KMS-11 (cell line): Measurements from ENCODE around the gene RAET1L.

Experiments
- H2AFZ ChIP-seq: fragments of 200-600 bp; sonication (generic); 2 replicates; pipeline ENCODE4 v1.6.1; 2016; ENCODE audit warnings: antibody characterized with exemption, mixed run types, low read depth
- H3K27ac ChIP-seq: fragments of 200-600 bp; sonication (generic); 2 replicates; pipeline ENCODE4 v1.6.1; 2016; ENCODE audit warnings: mild to moderate bottlenecking, mixed run types
- H3K27me3 ChIP-seq: fragments of 200-600 bp; sonication (generic); 2 replicates; pipeline ENCODE4 v1.6.1; 2017; ENCODE audit warnings: mild to moderate bottlenecking, low read depth, mixed run types, moderate library complexity; ENCODE audit not compliant: insufficient read depth
- H3K36me3 ChIP-seq: fragments of 200-600 bp; sonication (generic); 2 replicates; pipeline ENCODE4 v1.6.1; 2017; ENCODE audit warnings: mild to moderate bottlenecking, mixed run types; ENCODE audit not compliant: insufficient read depth
- H3K4me1 ChIP-seq: fragments of 200-600 bp; sonication (generic); 2 replicates; pipeline ENCODE4 v1.6.1; 2016; ENCODE audit warnings: mild to moderate bottlenecking, low read depth, mixed run types; ENCODE audit not compliant: poor library complexity, severe bottlenecking
- H3K4me2 ChIP-seq: fragments of 200-600 bp; sonication (generic); 2 replicates; pipeline ENCODE4 v1.7.0; 2016; ENCODE audit warnings: mild to moderate bottlenecking, mixed run types
- H3K4me3 ChIP-seq: fragments of 200-600 bp; sonication (generic); IDR thresholded peaks from 2 replicates; pipeline ENCODE4 v1.6.1; 2017; ENCODE audit warnings: low read depth, low read length, mixed read lengths; ENCODE audit not compliant: insufficient read depth
- H3K79me2 ChIP-seq: fragments of 200-600 bp; sonication (generic); 2 replicates; pipeline ENCODE4 v1.6.1; 2016; ENCODE audit warnings: low read depth, mixed run types; ENCODE audit not compliant: insufficient read depth
- H3K9ac ChIP-seq: fragments of 200-600 bp; sonication (generic); 2 replicates; pipeline ENCODE4 v1.6.1; 2016; ENCODE audit warnings: mild to moderate bottlenecking, mixed run types
- H4K20me1 ChIP-seq: fragments of 200-600 bp; sonication (generic); 2 replicates; pipeline ENCODE4 v1.6.1; 2016; ENCODE audit warnings: mild to moderate bottlenecking, mixed run types; ENCODE audit not compliant: insufficient read depth
- TF ChIP-seq, protein P1 (sequence below): fragments of 200-600 bp; sonication (generic); conservative IDR thresholded peaks from 2 replicates; pipeline ENCODE4 v1.6.1; 2017; ENCODE audit warnings: low read depth, mild to moderate bottlenecking, antibody characterized with exemption, low read length, moderate library complexity, mixed read lengths

The RAET1L gene

DNA sequence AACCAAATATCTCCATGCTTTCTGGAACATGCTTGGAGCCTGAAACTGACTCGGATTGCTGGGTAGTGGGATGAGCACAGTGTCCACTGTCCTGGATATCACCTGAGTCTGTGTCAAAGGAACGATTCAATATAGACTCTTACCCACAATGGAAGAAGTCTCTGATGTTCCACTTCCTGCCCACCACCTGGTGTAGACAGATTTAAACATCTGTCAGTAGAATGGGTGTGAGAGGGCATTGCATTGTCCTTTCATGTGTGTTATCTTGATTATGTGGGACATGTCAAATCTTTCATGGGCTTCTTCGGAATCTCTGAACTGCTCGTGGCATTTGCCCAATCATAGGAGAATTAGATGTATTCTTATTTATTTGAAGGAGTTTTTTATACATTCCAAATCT lies 22.8 kb upstream of the RAET1L start:
- no peak overlapping the region for H3K9ac ChIP-seq
- H4K20me1 ChIP-seq = no peaks in the 10 kb centered on the region
- H3K79me2 ChIP-seq = no peaks in the 10 kb centered on the region
- no peaks in the 10 kb centered on the region for H3K4me1 ChIP-seq
- H3K4me3 ChIP-seq = no peak overlapping the region
- H3K36me3 ChIP-seq = no peaks in the 10 kb centered on the region
- no peak overlapping the region for H3K4me2 ChIP-seq
- H2AFZ ChIP-seq = no peak overlapping the region
- TF ChIP-seq, protein P1, sequence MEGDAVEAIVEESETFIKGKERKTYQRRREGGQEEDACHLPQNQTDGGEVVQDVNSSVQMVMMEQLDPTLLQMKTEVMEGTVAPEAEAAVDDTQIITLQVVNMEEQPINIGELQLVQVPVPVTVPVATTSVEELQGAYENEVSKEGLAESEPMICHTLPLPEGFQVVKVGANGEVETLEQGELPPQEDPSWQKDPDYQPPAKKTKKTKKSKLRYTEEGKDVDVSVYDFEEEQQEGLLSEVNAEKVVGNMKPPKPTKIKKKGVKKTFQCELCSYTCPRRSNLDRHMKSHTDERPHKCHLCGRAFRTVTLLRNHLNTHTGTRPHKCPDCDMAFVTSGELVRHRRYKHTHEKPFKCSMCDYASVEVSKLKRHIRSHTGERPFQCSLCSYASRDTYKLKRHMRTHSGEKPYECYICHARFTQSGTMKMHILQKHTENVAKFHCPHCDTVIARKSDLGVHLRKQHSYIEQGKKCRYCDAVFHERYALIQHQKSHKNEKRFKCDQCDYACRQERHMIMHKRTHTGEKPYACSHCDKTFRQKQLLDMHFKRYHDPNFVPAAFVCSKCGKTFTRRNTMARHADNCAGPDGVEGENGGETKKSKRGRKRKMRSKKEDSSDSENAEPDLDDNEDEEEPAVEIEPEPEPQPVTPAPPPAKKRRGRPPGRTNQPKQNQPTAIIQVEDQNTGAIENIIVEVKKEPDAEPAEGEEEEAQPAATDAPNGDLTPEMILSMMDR = no peak
- no peak overlapping the region for H3K27ac ChIP-seq
- H3K27me3 ChIP-seq = peaks cover 17% of the 10 kb centered on the region; the same call in 1 of the 2 replicates

DNA sequence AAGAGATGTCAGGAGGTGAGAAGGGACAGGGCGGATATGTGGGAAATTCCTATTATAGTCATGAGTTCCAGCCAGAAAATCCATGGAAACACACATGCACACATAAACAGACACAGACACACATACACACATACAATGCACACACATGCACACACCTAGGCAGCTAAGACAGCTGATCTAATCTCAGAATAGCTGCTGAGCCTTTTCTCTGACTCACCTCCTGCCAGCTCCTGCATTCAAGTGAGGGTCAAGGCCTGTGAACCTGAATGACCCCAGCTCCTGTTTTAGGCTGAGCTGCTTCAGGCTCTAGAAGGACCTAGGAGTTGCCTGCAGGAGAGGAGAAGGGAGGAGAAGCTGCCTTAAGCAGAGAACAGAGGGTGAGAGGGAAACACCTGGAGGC lies 21.6 kb upstream of the RAET1L start:
- H2AFZ ChIP-seq = no peak overlapping the region
- no peak overlapping the region for H3K9ac ChIP-seq

DNA sequence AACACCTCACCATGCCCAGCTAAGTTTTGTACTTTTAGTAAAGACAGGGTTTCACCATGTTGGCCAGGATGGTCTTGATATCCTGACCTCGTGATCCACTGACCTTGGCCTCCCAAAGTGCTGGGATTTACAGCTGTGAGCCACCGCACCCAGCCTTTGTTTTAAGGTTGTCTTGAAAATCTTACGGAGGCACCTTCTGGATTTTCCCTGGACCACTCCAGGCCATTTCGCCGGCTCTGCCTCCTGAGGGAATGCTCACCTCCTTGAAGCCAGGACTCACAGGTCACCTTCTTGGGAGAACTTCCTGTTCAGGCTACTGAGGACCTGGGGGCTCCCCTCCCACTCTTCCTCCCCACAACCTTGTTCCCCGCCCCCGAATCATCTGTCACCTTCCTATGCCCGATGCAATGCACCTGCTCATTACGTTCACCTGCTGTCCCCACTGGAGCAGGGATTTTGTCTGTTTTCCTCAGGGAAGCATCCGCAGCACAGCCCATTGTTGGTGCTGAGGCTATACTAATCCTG lies 19.4 kb upstream of the RAET1L start:
- Histone ChIP-seq H4K20me1 (no peaks in the 10 kb centered on the region), H3K9ac (no peak overlapping the region), H3K27ac (no peak overlapping the region), H3K36me3 (no peaks in the 10 kb centered on the region), H3K79me2 (no peaks in the 10 kb centered on the region), H3K27me3 (no peaks in the 10 kb centered on the region), H3K4me2 (no peak overlapping the region), H3K4me3 (no peak overlapping the region), H3K4me1 (no peaks in the 10 kb centered on the region), H2AFZ (no peak overlapping the region)
- TF ChIP-seq, protein P1 = no peak

More for the DNA sequence above, 21.6 kb upstream of the RAET1L start:
- H3K4me1 ChIP-seq = no peaks in the 10 kb centered on the region
- H3K4me3 ChIP-seq = no peak overlapping the region
- H3K36me3 ChIP-seq = no peaks in the 10 kb centered on the region
- no peaks in the 10 kb centered on the region for H3K79me2 ChIP-seq
- TF ChIP-seq, protein P1 = no peak
- H3K4me2 ChIP-seq = no peak overlapping the region
- no peak overlapping the region for H3K27ac ChIP-seq
- peaks cover 5% of the 10 kb centered on the region; the same call in 1 of the 2 replicates for H3K27me3 ChIP-seq
- no peaks in the 10 kb centered on the region for H4K20me1 ChIP-seq

DNA sequence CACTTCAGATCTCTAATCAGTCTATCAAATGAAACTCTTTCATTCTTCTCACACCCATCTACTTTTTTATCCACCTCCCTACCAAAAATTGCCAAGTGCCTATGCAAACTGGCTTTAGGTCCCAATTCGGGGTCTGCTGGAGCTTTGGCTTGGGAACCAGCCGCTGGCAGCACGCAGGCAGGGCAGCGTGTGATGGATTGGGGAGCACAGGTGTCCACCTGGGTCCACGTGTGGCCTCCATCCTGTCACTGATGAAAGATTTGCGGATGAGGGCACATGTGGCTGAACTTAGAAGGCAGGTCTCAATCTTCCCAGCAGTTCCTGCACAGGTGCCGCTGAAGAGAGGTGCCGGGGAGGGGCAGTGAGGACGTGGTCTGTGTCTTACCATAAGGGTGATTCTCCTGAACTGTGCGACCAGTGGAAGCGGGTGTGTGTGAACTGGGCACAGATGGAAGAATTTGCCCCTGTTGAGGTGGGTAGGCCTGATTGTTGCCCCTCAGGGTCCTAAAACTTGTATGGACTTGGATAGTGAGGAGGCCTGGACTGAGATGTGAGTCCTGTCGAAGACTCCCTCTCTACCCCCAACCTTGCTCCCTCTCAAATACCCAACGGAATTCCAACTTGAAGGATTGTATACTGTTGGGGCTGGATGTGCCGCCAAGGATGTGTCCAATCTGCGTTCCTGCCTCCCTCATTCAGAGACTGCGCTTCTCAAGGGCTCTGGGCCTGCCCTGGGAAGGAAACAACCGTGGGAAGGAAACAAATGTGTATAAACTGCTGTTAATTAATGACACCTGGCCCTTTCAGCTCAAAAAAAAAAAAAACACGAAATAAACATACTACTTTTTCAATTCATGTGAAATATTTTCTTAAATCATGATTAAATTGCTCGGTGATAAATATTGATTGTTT lies 18.4 kb upstream of the RAET1L start:
- Histone ChIP-seq H3K27me3 (no peaks in the 10 kb centered on the region), H3K36me3 (no peaks in the 10 kb centered on the region)
- TF ChIP-seq, protein P1 = no peak

More for the DNA sequence above, 18.4 kb upstream of the RAET1L start:
- no peaks in the 10 kb centered on the region for H3K79me2 ChIP-seq
- no peak overlapping the region for H2AFZ ChIP-seq
- no peaks in the 10 kb centered on the region for H3K4me1 ChIP-seq
- no peak overlapping the region for H3K9ac ChIP-seq
- no peak overlapping the region for H3K27ac ChIP-seq
- H4K20me1 ChIP-seq = no peaks in the 10 kb centered on the region
- no peak overlapping the region for H3K4me2 ChIP-seq
- H3K4me3 ChIP-seq = no peak overlapping the region
